ENCODE results near the gene SHE.

DNA sequence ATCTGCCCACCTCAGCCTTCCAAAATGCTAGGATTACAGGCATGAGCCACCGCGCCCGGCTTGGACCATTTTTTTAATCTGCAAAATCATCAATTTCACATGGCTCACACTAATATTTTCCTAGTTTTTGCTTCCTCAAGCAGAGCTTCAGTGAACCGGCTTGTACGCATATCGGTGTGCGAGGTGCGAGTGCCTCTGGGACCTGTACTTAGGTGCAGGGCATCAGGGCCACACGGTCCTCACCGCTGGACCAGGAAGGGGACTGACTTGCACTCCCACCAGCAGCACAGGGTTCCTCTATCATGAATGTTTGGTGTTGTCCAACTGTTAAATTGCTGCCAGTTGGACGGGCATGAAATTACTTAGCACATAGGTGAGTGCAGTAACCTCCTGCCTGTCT, 15.4 kb upstream of the SHE start:
- TF ChIP-seq SP1 (IDR thresholded peaks at IDR 0.05) = no peak
- no peak for TF ChIP-seq BHLHE40 (IDR thresholded peaks at IDR 0.05; ENCODE audit: borderline replicate concordance)
- TF ChIP-seq FOXM1 (IDR thresholded peaks at IDR 0.05; ENCODE audit: borderline replicate concordance) = no peak
- no peak for TF ChIP-seq NFRKB (IDR thresholded peaks at IDR 0.05)
- no peak for TF ChIP-seq FOXA1 (IDR thresholded peaks at IDR 0.05)

Data from HEK293T (cell line).